Central memory CD4-positive, alpha-beta T cell (primary cell): ENCODE measurements around the gene SLC9A3.

Experiments used
- DNase-seq: peaks from one replicate; pipeline ENCODE4 v3.0.0; 2022

Gene SLC9A3

GRCh38 chr5:554284-554988 lies 30.2 kb upstream of the SLC9A3 start:
- no peak for DNase-seq

GRCh38 chr5:553874-554273 lies 29.6 kb upstream of the SLC9A3 start:
- DNase-seq, result no peak

GRCh38 chr5:551406-551805 lies 27.2 kb upstream of the SLC9A3 start:
- no peak for DNase-seq

GRCh38 chr5:549229-549628 lies 25.0 kb upstream of the SLC9A3 start:
- DNase-seq, result no peak

GRCh38 chr5:548256-548655 lies 24.0 kb upstream of the SLC9A3 start:
- DNase-seq, result no peak

GRCh38 chr5:547086-547924 lies 23.1 kb upstream of the SLC9A3 start:
- no peak for DNase-seq

- DNase-seq, result no peak
These were observed 22.2 kb upstream of the SLC9A3 start for GRCh38 chr5:546376-546908.

GRCh38 chr5:545641-546375 lies 21.6 kb upstream of the SLC9A3 start:
- DNase-seq, result no peak

- no peak for DNase-seq
These were observed 20.6 kb upstream of the SLC9A3 start for GRCh38 chr5:544675-545355.

- DNase-seq, result peak; percentile 26
These were observed 19.8 kb upstream of the SLC9A3 start for GRCh38 chr5:543755-544674.

GRCh38 chr5:543351-543750 lies 19.1 kb upstream of the SLC9A3 start:
- no peak for DNase-seq

- no peak for DNase-seq
These were observed 18.4 kb upstream of the SLC9A3 start for GRCh38 chr5:542319-543311.

GRCh38 chr5:541539-542318 lies 17.5 kb upstream of the SLC9A3 start:
- no peak for DNase-seq

GRCh38 chr5:540906-541538 lies 16.8 kb upstream of the SLC9A3 start:
- no peak for DNase-seq

- DNase-seq, result no peak
These were observed 16.0 kb upstream of the SLC9A3 start for GRCh38 chr5:540071-540905.

- DNase-seq, result no peak
These were observed 15.3 kb upstream of the SLC9A3 start for GRCh38 chr5:539469-540070.

- DNase-seq, result no peak
These were observed 14.7 kb upstream of the SLC9A3 start for GRCh38 chr5:538801-539468.
